ENCODE data around the gene FAM168A. TPM values are rescaled to one million over a fixed set of nuclear protein-coding genes. Genes with fewer than 3 reads are reported as not detected.

The FAM168A gene
- total and polyA plus RNA-seq, 9 of the 15 experiments (the other 6 are each of a cell fraction or from before 2014, with no cell fraction given): 0.44 to 7.2 (median 2.9) TPM

DNA sequence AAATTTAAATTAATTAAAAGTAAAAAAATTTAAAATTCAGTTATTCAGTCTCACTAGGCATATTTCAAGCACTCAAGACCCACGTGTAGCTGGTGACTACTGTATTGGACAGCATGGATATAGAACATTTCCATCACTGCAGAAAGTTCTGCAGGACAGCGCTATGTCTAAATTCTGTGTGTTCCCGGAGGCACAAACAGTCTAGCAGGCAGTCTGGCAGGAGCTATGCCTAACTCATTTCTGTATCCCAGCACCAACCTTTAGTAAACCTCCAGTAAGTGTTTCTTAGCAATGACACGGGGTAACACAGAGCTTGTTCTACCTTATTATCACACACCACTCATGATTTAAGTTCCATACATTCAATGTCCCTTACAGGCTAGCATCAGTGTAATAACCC, 48.5 kb downstream of the FAM168A start:
- no peak overlapping the region for H3K27ac ChIP-seq (ENCODE audit: extremely low read depth, low read depth, low read length)
- no peak overlapping the region for H3K4me2 ChIP-seq (ENCODE audit: insufficient read depth, low read length)
- H3K9me1 ChIP-seq (ENCODE audit: control insufficient read depth, insufficient read depth, low read length): no peaks in the 10 kb centered on the region
- no peaks in the 10 kb centered on the region for H4K20me1 ChIP-seq (replicated peaks; ENCODE audit: control insufficient read depth, insufficient read depth, low read length)
- TF ChIP-seq HNRNPUL1 (IDR thresholded peaks at IDR 0.05; ENCODE audit: low read length) (no peak), ZNF77 (CRISPR knock-in tag; IDR thresholded peaks at IDR 0.05) (no peak), SRSF9 (IDR thresholded peaks at IDR 0.05; ENCODE audit: borderline replicate concordance, low read depth, low read length) (no peak), SMAD4 (CRISPR knock-in tag; conservative IDR thresholded peaks at IDR 0.05) (no peak), NR2C2 (CRISPR knock-in tag; IDR thresholded peaks at IDR 0.05) (no peak), NR2C2 (tag; IDR thresholded peaks at IDR 0.05) (no peak), MCM5 (IDR thresholded peaks at IDR 0.05; ENCODE audit: low read depth) (no peak), RUNX1 (IDR thresholded peaks at IDR 0.05; ENCODE audit: low read depth) (no peak), ZNF445 (CRISPR knock-in tag; IDR thresholded peaks at IDR 0.05; ENCODE audit: low read depth) (no peak), ZNF780A (CRISPR knock-in tag; IDR thresholded peaks at IDR 0.05) (no peak), SAFB (IDR thresholded peaks at IDR 0.05; ENCODE audit: borderline replicate concordance, low read depth, low read length) (no peak), EP300 (IDR thresholded peaks at IDR 0.05; ENCODE audit: low read length) (no peak), ZNF644 (tag; IDR thresholded peaks at IDR 0.05; ENCODE audit: low read depth) (no peak), KDM5B (IDR thresholded peaks at IDR 0.05; ENCODE audit: insufficient replicate concordance, low read depth, low read length) (no peak), MCM2 (IDR thresholded peaks at IDR 0.05; ENCODE audit: low read depth) (no peak), MYNN (IDR thresholded peaks at IDR 0.05) (no peak), MYNN (CRISPR knock-in tag; IDR thresholded peaks at IDR 0.05) (no peak)
- TF ChIP-seq, protein P1, sequence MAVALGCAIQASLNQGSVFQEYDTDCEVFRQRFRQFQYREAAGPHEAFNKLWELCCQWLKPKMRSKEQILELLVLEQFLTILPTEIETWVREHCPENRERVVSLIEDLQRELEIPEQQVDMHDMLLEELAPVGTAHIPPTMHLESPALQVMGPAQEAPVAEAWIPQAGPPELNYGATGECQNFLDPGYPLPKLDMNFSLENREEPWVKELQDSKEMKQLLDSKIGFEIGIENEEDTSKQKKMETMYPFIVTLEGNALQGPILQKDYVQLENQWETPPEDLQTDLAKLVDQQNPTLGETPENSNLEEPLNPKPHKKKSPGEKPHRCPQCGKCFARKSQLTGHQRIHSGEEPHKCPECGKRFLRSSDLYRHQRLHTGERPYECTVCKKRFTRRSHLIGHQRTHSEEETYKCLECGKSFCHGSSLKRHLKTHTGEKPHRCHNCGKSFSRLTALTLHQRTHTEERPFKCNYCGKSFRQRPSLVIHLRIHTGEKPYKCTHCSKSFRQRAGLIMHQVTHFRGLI (CRISPR knock-in tag; IDR thresholded peaks at IDR 0.05): no peak
- TF ChIP-seq, protein P2, sequence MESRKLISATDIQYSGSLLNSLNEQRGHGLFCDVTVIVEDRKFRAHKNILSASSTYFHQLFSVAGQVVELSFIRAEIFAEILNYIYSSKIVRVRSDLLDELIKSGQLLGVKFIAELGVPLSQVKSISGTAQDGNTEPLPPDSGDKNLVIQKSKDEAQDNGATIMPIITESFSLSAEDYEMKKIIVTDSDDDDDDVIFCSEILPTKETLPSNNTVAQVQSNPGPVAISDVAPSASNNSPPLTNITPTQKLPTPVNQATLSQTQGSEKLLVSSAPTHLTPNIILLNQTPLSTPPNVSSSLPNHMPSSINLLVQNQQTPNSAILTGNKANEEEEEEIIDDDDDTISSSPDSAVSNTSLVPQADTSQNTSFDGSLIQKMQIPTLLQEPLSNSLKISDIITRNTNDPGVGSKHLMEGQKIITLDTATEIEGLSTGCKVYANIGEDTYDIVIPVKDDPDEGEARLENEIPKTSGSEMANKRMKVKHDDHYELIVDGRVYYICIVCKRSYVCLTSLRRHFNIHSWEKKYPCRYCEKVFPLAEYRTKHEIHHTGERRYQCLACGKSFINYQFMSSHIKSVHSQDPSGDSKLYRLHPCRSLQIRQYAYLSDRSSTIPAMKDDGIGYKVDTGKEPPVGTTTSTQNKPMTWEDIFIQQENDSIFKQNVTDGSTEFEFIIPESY (CRISPR knock-in tag; IDR thresholded peaks at IDR 0.05): no peak
- TF ChIP-seq, protein P3, sequence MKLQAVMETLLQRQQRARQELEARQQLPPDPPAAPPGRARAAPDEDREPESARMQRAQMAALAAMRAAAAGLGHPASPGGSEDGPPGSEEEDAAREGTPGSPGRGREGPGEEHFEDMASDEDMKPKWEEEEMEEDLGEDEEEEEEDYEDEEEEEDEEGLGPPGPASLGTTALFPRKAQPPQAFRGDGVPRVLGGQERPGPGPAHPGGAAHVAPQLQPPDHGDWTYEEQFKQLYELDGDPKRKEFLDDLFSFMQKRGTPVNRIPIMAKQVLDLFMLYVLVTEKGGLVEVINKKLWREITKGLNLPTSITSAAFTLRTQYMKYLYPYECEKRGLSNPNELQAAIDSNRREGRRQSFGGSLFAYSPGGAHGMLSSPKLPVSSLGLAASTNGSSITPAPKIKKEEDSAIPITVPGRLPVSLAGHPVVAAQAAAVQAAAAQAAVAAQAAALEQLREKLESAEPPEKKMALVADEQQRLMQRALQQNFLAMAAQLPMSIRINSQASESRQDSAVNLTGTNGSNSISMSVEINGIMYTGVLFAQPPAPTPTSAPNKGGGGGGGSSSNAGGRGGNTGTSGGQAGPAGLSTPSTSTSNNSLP (IDR thresholded peaks at IDR 0.05; ENCODE audit: borderline replicate concordance, low read depth, low read length): no peak
- H2AFZ ChIP-seq (ENCODE audit: low read depth, low read length): no peak overlapping the region
- no peaks in the 10 kb centered on the region for H3K79me2 ChIP-seq (ENCODE audit: control insufficient read depth, insufficient read depth, low read length)
- FAIRE-seq (no peak), ATAC-seq (no peak), DNase-seq (ENCODE audit: extremely low read depth in 1 of 4, low spot score in 3 of 4) (no peak)
- ChIA-PET CTCF (ENCODE audit: low intra/inter-chr PET ratio) (no interaction called here), POLR2A (interaction anchor here (0.6 to 1.6 kb wide), 4 partner anchors 12 to 40 kb away, joined by 3 to 4 read pairs (median 3); no protein-coding TSS in a partner anchor)
- intact Hi-C loops (cut with micrococcal nuclease) (no loop called here), in situ Hi-C loops (cut with MboI) (no loop called here)
- no peak overlapping the region for H3K4me3 ChIP-seq
- no peaks in the 10 kb centered on the region for H3K27me3 ChIP-seq (ENCODE audit: control insufficient read depth in 2 of 2, insufficient read depth in 2 of 2, low read length in 2 of 2)
- BruUV-seq (replicated peaks): no TSS peak
- no peak overlapping the region for H3K9ac ChIP-seq (ENCODE audit: insufficient read depth in 1 of 2, low read depth in 2 of 2, low read length in 2 of 2)
- no peaks in the 10 kb centered on the region for H3K36me3 ChIP-seq (ENCODE audit: control insufficient read depth, insufficient read depth, low read length)
- H3K4me1 ChIP-seq (replicated peaks in 1 of 2; ENCODE audit: control insufficient read depth in 2 of 2, insufficient read depth in 2 of 2, low read length in 2 of 2): peaks cover 0 to 9% of the 10 kb centered on the region in 2 experiments; a peak in 3 of 5 replicates
- no peaks in the 10 kb centered on the region for H3K9me3 ChIP-seq (replicated peaks; ENCODE audit: control insufficient read depth, insufficient read depth, low read depth, low read length)
- 42% methylated on average over 4 of the region's 4 CpGs for WGBS (ENCODE audit: insufficient coverage, low coverage, missing lambda C conversion rate)
